OCI-M1 (cell line): ENCODE results near the gene CLN3.
A peak's percentile ranks its signal among the peaks of the same experiment; 100 is the strongest.
"Not testable (repeated sequence)": the region's sequence is repeated elsewhere in the genome, so short reads cannot be mapped to it uniquely, and the experiment has no call there.

ENCODE experiments used
- DNase-seq: peaks from one replicate; lab custom pipeline; 2025; lab: John Stamatoyannopoulos, UW

Gene CLN3

DNA sequence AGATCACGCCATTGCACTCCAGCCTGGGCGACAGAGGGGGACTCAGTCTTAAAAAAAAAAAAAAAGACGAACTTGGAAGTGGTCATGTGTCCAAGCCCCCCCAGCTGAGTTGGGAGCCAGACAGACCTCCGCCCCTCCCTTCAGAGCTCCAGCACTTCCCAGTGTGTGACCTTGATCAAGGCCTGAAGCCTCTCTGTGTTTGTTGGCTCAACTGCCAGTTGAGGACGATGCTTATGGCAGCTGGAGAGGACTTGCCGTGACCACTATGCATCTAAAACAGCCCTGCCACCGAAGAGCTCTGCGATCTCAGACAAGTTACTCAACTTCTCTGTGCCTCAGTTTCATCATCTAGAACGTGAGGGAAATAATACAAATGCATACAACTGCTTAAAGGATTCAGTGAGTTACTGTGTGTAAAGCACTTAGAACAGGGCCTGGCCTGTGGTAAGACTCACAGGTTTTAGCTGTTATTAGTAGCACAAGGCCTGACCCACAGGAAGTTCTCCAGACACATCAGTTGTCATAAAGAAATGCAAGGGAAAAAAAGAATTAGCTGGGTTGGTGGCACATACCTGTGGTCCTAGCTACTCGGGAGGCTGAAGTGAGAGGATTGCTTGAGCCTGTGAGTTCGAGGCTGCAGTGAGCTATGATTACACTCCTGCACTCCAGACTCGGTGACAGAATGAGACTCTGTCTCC lies 21.8 kb upstream of the CLN3 start:
- DNase-seq = no peak

DNA sequence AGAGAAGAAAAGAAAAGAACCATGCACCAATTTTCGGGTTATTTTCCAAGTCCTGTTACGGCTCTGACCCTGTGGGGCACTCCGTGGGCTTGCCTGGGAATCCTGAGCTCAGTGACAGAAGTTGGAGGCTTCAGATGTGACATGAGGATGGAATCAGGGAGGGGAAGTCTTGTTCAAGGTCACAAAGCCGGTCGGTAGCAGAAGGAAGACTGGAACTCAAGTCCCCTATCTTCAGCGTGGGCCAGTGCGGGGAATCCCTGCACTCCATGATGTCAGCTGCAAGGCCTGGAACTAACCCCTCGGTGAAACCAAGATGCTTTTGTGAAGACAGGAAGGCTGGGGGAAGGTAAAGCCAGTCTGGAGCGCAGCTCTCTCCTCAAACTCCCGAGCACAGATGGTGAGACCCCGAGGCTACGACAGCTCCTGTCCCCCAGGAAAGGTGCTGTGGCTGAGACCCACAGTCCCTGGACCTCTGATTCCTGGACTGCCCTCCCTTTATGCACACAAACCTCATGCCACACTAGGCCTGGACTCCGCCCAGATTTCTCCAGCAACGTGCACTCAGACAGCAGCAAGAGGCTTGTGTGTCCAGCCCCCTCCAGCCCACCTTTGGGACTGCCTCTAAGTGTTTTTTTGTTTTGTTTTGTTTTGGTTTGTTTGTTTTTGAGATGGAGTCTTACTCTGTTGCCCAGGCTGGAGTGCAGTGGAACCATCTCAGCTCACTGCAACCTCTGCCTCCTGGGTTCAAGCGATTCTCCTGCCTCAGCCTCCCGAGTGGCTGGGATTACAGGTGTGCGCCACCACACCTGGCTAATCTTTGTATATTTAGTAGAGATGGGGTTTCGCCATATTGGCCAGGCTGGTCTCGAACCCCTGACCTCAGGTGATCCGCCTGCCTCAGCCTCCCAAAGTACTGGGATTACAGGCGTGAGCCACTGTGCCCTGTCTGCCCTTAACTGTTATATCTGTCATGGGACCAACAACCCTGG lies 20.2 kb upstream of the CLN3 start:
- DNase-seq = no peak

DNA sequence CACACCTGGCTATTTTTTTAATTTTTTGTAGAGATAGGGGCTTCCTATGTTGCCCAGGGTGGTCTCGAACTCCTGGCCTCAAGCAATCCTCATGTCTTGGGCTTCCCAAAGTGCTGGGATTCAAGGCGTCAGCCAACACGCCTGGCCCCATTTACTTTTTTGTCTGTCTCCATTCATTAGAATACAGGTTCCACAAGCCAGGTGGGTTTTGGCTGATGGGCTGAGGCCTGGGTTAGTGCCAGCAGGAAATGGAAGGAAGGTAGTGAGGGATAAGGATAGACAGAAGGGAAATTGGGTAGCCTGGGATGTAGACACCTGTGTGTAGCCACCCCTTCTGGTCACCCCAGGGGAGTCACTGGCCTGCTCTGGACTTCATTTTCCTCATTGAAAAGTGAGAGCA lies 19.2 kb upstream of the CLN3 start:
- DNase-seq = no peak

DNA sequence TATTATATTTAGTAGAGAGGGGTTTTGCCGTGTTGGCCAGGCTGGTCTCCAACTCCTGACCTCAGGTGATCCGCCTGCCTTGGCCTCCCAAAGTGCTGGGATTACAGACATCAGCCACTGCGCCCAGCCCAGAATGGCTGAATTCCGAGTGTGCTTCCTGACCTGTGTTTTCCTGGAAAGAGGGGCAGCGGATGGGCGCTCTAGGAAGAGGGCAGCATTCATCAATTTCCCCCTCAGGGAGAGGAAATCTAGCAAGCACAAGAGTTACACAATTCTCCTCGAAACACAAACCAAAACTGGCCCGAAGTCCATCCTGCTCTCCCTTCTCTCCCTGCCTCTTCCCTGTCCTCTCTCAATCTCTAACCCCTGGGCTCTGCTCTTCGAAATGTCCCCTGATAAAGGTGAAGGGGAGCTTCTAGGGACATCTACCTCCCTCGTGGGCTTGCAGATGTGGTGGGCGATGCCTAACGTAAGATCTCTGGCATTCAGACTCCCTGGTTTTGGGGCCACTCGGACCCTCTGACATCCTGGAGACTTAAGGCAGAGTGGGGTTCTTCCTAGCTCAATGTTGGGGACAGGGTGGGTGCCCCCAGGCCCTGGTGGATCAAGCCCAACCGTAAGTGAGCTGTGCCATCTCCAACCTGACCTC lies 13.7 kb upstream of the CLN3 start:
- DNase-seq = no peak

DNA sequence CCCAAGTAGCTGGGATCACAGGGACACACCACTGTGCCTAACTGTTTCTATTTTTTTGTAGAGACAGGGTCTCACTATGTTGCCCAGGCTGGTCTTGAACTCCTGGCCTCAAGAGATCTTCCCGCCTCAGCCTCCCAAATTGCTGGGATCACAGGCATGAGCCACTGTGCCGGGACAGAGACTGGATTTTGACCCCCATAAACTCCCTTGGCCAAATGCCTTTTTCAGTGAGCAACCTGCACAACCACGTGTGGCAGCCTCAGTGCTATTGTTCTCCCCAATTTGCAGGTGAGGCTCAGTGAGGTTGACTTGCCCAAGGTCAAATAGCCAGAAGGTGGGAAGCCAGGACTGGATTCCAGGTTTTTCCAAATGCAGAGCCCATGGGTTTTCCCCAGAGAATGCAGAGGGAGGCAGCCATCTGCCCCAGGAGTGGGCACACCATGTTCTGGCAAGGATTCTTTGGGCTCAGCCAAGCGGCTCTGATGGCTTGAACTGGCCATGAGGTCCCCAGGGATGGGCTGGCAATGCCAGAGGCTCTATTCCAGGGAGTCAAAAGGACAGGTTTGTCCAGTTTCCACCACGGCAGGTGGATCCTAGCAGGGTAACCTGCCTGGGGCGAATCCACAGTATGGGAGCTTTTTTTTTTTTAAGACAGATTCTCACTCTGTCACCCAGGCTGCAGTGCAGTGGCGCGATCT lies 13.0 kb upstream of the CLN3 start:
- DNase-seq = no peak

DNA sequence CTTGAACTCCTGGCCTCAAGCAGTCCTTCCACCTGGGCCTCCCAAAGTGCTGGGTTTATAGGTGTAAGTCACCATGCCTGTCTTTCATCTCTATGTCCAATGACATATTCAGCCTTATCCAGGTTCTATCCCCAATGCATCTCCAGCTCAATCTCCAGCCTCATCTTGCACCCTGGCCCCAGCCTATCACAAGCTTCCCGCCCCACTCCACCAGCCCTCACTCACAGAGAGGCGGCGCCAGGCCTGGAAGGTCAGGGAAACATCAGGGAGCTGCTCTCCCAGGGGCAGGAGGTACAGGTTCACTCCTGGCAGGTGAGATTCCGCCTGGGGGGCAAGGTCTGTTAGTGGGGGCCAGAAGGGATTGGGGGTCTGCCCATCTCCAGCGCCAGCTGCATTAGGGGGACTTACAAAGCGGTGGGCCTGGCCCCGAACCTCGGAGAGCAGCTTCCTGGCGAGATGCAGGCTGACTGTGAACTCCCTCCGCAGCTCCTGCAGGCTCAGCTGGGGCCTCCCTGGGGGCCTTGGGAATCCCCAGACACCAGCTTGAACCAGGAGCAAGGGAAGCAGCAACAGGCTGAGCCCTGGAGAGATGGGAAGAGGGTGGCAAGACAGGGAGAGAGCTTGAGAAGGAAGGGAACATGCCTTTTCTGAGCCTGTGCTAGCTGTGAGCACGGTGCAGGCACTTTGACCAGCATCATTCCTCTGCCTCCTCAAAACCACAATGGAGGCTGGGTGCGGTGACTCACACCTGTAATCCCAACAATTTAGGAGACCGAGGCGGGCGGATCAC lies 11.8 kb upstream of the CLN3 start:
- no peak for DNase-seq

DNA sequence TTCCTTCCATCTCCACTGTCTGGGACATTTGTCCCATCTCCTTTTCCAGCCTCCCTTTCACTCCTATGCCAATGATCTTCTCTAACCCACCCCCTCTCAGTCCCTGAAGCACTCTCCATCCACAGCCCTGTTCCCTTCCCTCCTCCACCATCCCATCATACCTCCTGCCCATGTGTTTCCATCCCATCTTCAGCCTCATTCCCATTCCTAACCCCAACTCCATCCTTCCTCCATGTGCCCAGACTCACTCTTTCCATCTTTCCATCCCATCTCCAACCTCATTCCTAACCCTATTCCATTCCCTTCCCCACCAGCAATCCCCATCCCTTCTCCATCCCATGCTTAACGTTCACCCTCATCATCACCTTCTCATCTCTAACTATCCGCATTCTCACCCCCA lies 10.4 kb upstream of the CLN3 start:
- DNase-seq = no peak

DNA sequence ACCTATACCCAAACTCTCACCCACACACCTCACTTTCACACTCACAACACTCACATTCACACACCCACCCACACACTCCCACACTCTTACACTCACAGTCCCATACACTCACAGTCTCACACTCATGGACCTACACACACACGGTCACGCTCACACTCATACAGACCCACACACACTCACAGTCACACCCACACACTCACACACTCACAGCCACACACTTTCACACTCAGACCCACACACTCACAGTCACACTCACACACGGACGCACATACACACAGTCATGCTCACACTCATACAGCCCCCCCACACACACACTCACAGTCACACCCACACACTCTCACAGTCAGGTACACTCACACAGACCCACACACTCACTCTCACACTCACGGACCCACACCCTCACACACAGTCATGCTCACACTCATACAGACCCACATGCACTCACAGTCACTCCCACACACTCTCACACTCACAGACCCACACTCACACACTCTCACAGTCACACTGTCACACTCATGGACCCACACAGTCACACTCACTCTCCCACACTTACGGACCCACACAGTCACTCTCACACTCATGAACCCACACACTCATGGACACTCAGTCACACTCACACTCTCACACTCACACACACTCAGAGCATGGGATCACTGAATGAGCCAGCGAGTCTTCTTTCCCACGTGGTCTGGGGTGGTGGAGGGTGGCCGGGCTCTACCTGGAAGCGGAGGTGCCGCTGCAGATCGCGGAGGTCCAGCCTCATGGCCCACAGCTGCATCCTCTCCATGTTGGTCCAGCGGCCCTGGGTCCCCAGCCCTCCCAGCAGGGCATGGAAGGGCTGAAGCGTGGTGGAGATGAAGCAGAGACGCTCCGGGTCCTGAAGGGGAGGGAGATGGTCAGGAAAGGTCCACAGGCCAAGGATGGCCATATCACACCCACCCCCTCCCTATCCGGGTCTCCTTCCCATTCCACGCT lies 9.7 kb upstream of the CLN3 start:
- no peak for DNase-seq

DNA sequence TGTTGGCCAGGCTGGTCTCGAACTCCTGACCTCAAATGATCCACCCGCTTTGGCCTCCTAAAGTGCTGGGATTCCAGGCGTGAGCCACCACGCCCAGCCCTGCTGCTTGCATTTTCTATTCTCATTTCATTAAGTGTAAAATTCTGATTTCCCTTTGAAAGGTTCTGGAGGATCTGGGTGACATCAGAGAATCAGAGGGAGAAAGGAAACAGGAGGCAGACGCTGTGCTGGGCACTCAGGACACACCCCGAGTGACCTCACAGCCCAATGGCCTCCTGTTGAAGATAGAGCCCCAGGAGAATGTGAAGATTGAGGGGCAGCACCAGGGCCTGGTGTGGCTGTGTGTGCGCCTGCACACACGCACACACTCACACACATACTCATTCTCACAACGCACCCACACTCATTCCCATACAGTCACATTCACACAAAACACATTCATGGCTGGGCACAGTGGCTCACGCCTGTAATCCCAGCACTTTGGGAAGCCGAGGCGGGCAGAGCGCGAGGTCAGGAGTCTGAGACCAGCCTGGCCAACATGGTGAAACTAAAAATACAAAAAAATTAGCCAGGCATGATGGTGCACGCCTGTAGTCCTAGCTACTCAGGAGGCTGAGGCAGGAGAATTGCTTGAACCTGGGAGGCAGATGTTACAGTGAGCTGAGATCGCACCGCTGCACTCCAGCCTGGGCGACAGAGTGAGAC lies 8.8 kb upstream of the CLN3 start:
- DNase-seq = not testable (repeated sequence)

DNA sequence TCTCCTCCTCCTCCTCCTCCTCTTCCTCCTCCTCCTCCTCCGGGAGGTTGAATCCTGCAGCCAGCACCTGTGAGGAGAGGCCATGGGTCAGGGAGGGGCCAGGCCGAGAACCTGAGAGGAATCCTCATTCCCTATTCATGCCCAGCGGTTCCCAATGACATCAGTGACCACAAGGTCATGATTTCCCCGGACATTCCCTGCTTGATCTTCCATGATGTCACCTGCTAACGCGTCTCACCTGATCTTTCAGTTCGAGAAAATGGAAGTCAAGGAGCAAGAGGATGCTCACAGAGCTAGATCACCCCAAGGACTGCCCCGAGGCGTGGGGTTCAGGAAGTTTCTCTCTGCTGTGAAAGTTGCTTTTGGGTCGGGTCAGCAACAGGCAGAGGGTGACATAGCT lies 8.0 kb upstream of the CLN3 start:
- no peak for DNase-seq

DNA sequence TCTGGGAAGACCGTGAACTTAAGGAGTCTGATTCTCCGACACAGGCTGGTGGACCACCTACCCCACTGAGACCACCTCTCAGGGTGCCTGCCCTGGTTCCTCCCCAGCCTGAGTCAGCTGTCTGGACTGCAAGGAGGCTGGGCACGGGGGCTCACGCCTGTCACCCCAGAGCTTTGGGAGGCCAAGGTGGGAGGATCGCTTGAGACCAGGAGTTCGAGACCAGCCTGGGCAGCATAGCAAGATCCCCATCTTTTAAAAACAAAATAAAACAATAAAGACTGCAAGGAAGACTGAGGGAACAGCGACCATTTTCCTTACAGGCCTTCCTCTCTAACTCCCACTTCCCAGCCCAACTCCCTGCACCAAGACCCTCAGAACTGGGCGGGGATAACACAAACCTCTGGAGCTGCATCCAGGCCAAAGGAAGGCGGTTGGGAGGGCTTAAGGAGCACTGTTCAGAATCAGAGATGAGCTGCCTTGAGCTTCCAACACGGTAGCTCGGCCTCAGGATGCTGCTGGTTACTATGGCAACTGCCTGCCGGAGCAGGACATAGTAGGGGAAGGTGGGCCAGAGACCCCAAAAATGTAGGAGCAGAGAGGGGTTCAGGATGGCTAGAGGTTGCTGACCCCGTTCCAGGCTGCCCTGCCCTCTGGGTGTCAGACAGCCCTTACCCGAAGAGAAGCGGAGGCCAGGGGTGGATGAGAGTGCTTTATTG lies 7.0 kb upstream of the CLN3 start:
- DNase-seq = no peak

DNA sequence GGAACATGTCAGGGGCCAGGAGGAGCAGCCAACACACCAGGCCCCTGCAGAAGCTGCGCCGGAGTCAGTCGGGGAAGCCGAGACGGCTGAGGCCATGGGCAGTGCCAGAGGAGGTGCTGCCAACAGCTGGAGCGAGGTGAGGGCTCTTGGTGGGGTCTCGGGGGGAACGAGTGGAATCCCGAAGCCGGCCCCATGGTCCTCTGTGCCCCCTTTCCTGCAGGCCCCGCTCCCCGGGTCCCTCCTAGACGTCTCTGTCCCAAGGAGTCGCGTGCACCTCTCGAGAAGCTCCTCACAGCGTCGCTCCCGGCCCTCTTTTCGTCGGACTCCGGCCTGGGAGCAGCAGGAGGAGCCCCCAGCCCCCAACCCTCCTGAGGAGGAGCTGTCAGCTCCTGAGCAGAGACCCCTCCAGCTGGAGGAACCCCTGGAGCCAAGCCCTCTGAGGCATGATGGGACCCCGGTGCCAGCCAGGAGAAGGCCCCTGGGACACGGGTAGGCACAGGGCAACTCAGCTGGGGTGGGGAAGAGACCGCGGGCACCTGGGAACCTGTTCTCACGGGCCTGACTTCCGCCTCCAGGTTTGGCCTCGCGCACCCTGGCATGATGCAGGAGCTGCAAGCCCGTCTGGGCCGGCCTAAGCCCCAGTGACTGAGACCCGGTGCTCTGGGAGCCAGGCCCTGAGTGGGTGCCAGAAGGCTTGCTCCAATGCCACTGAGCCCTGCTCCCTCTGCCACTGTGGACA lies 6.2 kb upstream of the CLN3 start:
- no peak for DNase-seq

DNA sequence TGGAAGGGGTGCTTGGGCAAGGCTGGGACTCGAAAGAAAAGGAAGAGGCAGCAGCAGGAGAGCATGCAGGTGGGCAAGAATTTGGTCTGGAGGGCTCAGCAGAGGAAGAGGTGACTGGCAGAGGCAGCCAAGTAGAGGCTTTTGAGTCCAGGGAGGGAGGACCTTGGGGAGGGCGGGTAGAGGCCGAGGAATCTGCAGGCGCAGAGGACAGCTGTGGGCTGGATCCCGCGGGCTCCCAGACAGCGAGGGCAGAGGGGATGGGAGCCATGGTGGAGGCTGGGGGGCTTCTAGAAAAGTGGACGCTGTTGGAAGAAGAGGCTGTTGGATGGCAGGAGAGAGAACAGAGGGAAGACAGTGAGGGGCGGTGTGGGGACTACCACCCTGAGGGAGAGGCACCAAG lies 5.5 kb upstream of the CLN3 start:
- DNase-seq = no peak

DNA sequence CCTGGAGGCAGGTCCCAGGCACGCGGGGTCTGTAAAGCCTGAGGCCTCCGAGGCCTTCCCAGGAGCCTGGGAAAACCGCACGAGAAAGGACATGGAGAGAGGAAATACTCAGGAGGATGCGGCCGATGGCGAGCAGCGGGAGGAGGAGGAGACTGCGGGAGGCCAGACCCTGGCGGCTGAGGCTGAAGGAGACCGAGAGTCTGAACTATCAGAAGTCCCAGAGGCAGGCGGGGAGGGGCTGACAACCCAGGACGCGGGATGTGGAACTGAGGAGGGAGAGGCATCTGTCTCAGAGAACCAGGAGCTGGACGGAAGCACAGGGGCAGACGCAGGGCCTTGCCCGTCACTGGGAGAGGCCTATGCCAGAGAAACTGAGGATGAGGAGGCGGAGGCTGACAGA lies 5.0 kb upstream of the CLN3 start:
- no peak for DNase-seq

DNA sequence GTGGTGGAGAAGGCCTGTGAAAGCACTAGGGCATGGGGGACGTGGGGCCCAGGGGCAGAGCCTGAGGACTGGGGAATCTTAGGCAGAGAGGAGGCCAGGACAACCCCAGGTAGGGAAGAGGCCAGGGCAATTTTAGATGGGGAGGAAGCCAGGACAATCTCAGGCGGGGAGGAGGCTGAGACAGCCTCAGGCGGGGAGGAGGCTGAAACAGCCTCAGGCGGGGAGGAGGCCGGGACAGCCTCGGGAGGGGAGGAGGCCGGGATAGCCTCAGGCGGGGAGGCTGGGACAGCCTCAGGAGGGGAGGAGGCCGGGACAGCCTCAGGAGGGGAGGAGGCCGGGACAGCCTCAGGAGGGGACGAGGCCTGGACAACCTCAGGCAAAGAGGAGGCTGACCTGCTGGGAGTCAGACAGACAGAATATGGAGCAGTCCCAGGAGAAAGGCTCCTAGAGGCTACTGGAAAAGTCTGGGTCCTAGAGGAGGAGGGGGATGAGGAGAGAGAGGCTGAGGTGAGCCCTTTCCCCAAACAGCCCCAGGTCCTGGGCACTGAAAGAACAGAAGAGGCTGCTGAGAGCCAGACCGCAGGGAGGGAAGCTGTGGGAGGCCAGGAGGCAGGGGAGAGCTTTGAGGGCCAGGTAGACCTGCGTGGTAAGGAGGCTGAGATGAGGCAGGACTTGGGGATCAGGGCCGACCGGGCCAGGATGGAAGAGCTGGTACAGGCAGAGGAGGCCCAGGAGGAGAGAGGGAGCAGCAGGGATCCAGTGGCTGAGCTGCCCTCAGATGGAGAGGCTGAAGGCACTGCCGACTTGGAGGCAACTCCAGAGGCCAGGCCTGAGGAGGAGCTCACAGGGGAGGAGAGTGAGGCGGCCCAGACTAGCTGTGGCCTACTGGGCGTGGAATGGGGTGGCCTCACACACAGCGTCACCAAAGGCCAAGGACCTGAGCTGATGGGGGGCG lies 4.2 kb upstream of the CLN3 start:
- DNase-seq = no peak

DNA sequence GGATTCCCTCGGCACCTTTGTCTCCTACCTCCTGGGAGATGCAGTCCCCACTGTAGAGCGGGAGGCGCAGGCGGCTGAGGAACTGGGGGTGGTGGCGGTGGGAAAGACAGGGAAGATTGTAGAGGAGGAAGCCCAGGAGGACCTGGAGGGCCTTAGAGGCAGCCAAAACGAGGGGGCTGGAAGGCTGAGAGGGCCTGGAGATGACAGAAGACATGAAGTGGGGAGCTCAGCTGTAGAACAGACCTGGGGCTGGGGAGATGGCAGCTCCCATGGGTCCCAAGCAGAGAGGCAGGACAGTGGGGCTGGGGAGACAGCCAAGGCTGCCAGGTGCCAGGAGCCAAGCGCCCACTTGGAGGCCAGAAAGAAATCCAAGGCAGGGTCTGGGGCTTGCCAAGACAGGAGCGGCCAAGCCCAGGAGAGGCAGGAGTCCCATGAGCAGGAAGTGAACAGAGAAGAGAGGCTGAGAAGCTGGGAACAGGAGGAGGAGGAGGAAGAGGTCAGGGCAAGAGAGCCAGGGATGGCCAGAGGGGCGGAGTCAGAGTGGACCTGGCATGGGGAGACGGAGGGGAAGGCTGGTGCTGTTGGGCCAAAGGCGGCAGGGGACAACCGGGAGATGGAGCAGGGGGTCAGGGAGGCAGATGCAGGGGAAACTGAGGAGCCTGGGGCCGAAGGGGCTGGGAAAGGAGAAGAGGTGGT lies 3.4 kb upstream of the CLN3 start:
- DNase-seq = peak; percentile 30
